ENCODE data around the gene MCC.

DNA sequence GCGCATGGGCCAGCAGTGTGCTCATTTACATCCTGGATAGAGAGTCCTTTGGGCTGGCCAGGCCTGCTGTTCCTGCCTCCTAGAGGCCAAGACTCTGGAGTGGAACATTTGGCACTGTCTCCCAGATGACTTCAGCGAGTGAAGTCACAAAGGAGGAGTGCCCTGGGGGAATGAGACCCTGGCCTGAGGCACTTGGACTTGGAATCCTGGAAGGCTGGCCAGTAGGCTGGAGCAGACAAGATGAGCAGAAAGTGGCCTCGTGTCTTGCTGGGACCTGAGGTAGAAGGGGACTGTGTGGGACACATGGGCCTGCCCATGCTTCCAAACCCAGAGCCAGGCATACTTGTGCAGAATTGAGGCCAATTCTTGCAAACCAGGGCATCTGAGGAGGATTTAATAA lies 53.4 kb downstream of the MCC start, which contains the start of gene TSSK1B:
- TF ChIP-seq SUZ12 (IDR thresholded peaks at IDR 0.05; ENCODE audit: extremely low read depth, insufficient read depth, insufficient read length) = no peak
- no peak for TF ChIP-seq YY1 (IDR thresholded peaks at IDR 0.05; ENCODE audit: insufficient read depth, insufficient read length)
